GM19043 (cell line): ENCODE data around the gene TMEM144.
"Not testable (repeated sequence)": the region's sequence is repeated elsewhere in the genome, so short reads cannot be mapped to it uniquely, and the experiment has no call there.

ENCODE experiments used
- ATAC-seq: cut with Tn5 transposase; IDR thresholded peaks from one replicate; pipeline ENCODE4 v1.9.1; 2021; ENCODE audit warnings: low read depth; ENCODE audit not compliant: unreplicated experiment

The TMEM144 gene

DNA sequence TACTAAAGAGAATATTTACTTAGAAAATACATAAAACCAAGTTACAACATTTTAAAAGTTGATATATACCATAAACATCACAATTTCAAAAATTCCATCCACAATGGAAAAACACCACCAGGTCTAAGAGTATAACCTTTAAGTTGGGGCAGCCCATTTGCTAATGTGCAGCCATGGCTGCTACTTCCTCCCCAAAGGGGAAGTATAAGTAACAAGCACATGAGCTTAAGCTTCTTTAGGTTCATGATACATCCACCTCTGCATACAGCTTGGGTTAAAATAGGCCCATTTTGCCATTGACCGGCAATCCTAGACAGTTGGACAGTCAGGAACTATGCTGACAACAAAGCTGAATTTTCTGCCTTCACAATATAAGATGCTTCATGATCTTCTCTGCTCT, 20.9 kb upstream of the TMEM144 start:
- ATAC-seq: no peak

DNA sequence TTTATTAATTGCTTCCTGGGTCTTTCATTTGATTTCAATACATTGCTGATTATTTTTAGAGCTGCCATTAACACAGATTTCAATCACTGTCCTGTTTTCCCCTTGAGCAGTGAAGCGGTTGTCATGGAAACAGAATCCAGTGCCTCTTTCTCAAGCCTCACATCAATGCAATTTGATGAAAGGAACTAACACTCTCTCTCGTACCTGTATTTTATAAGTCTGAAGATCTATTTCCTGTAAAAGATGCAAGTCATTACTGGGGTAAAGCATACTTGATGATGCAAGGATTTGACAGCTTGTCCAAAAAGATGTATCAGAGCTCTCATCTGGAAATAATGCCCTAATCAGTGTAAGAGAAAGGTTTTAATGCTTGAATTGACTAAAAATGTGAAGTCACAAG, 19.6 kb upstream of the TMEM144 start:
- ATAC-seq: no peak

DNA sequence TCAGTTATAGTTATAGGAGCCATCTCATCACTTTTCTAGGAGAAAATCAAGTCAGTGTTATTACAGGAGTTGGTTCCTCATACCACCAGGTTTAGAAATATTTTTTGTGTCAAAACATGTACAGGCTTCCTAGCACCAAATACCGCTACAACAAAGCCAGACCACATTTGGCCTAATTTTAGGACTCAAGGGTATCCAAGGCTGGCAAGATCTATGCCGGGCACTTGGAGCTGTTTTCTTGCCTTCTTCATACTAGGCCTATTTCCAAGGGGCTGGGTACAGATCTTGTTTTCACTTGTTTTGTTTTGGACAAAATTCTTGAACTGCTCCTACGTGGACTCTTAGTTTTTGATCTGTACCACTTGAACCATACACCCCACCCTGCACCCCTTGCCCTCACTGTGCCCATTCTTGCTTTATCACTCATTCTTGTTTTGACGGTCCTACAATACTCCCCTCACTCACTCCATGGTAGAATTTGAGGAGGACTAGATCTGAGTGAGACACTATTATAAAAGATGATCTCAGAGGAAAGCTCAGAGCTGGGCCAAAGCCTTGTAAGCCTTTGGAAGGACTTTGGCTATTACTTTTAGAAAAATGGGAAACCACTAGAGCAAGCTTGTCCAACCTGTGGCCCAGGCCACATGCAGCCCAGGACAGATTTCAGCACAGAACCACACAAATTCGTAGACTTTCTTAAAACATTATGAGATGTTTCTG, 17.7 kb upstream of the TMEM144 start:
- no peak for ATAC-seq

DNA sequence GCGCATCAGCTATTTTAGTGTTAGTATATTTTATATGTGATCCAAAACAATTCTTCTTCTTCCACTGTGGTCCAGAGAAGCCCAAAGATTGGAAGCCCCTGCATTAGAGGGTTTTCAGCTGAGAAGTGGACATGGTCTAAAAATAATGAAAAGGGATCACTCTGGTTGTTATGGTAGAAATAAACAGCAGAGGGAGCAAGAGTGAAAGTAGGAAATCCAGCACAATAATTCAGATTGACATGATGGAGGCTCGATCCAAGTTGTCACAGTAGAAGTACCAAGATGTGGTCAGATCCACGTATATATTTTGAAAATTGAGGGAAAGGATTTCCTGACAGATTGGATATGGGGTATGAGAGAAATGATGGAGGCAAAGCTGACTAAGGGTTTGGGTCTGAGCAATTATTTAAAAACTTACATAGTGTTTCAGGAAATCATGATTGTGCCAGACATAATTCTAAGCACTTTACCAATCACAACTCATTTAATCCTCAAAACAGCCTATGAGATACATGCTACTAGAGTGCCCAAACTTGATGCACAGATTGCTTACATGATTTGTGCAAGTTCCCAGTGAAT, 17.0 kb upstream of the TMEM144 start:
- ATAC-seq: peak; percentile 77

DNA sequence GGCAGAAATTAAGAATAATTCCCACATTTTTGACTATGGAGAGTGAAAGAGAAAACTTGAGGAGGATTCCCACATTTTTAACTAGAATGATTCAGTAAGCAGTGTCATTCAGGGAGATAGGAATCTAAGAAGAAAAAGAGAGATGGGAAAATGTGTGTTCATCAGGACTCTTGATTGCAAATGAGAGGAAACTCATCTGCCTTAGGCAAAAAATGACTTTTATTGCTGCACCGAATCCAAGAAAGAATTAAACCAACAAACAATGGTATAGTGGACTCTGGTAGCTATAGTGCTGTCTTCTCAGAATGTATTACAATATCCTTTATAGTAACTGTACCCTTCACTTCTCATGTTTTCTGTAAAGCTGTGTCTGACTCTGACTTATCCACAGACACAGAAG, 15.0 kb upstream of the TMEM144 start:
- no peak for ATAC-seq

DNA sequence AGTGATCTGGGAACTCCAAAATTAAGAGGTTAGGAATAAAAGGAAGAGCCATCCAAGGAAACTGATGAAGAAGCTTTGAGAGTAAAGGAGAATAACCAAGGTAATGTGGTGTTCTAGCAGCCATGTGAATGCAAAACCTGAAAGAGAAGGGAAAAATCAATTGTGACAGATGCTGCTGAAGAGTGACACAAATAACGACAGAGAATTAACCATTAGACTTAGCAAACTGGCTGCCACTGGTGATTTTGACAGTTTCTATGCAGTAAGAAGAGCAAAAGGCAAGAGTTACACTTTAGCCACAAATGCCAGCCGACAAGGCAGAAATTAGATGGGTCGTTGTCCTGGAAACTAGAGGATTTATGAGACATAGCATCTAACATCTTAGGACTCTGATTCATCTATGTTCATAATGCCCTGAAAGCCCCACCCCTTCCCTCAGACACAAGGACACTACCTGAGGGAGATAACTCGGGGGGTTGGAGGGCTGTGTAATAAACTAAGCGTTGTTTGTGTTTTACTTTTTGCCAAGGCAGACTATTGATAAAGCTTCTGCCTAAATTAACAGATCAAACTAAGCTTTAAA, 13.0 kb upstream of the TMEM144 start:
- ATAC-seq: no peak

DNA sequence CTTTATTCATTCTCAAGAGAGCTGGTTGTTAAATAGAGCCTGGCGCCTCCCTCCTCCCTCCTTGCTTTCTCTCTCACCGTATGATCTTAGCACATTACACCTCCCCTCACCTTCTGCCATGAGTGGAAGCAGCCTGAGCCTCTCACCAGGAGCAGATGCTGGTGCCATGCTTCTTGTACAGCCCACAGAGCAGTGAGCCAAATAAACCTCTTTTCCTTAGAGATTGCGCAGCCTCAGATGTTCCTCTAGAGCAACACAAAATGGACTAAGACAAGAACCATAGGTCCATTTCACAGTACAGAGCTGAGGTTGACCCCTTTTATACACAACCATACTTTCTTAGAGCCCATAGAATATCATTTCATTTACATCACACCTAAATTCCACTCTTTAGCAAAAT, 10.1 kb upstream of the TMEM144 start:
- ATAC-seq: no peak

DNA sequence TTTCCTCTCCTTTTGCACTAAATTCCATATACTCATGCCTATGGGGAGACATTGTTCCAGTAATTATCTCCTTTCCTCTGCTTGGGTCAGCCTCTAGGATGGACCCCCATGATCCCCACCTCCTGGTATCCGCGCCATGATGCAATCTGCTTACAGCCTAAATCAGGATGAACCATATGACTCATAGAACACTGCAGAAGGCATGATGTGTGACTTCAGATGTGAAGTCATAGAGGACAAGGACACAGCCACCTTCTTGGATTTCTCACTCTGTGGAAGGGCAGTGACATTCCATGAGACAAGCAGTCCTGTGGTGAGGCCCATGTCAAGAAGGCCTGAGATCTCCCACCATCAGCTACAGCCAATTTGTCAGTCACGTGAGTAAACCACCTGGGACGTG, 9.0 kb upstream of the TMEM144 start:
- ATAC-seq: no peak

DNA sequence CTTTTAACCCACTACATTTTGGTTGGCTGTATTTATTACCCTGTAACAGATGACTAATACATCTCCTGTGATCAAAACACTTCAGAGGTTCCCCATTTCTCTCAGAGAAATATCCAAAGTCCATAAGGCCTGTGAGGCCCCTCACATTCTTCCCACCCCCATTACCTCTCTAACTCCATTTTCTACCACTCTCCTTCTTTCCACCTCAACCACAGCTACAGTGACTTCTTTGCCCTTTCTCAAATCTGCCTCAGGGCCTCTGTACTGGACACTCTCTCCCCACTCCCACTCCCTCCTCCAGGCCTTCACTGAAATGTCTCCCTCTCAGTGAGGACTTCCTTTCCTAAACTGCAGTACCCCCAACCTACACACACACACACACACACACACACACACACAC, 8.4 kb upstream of the TMEM144 start:
- ATAC-seq: no peak

DNA sequence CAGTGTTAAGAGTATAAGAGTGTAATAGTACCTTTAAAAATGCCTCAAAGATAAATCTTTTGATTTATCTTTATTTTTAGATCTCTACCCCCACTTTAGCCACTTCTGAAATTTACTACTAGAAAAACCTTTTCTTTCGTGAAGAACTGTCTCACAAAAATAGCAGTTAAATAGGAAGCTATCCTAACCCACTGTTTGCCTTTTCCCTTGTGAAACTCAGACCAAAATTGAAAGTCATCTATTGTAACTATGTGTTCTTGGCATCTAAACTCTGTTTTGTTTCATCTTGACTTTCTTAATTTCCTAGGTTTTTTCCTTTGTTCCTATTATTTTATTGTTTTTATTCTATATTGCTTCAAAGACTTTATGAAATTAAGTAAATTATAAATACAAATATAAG, 7.8 kb upstream of the TMEM144 start:
- no peak for ATAC-seq

DNA sequence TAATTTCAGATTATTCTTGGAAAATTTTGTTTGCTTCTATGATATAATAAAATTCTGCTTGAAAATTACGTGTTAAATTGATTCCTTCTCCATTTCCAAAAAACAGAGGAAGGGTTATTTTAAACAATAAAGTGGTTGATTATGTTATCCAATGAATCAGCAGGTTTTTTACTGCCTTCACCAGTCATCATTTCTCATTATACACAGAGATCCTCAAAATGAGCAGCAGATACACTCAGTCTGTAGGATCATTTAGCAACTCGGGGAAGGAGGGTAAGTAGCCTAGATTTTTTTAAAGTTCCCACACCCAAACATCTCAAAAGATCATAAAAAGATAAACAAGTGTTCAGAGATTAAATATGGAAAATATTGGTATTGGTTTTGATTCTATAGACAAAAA, 6.8 kb upstream of the TMEM144 start:
- no peak for ATAC-seq

DNA sequence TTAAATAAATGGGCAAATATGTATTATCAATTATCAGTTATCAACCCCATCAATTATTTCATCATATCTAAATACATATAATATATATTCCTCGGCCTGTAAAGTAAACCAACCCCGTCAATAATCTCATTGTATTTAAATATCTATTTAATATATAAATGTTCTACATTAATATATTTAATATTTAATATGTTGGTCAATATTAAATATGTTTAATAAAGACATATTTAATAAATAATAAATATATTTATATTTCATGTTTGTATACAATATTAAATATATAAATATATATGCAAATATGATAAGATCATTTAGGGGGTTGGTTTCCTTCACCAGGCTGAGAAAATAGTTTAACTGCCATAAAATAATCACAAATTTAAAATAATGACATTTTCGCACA, 6.4 kb upstream of the TMEM144 start:
- ATAC-seq: no peak

DNA sequence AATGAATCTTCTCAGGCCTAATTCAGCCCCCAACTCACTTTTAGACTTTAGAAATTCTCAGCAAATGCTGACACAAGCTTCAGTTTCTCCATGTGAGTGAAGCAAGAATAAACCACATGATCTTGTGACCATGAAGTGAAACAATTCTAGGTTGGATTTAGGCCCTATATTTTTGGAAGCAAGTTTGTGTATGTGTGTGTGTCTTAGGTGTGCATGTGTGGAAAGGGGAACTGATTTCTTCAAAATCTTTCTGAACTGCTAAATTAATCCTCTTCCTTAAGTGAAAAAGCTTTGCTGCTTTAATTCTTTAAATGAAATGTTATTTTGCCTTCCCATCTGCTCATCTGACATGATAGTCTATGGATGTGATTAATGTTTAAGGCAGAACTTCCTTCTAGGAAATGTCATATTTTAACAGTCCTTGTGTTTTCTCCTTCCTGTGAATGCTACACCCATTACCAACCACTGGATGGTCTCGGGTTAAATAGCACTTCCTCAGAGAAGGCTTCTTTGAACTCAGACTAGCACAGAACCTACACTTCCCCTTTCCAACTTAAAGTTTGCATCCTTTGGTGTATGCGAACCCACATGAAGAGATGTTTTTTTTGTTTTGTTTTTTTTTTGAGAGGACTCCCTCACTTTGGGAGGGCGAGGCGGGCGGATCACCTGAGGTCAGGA, 1.2 kb upstream of the TMEM144 start:
- ATAC-seq: peak; percentile 80

DNA sequence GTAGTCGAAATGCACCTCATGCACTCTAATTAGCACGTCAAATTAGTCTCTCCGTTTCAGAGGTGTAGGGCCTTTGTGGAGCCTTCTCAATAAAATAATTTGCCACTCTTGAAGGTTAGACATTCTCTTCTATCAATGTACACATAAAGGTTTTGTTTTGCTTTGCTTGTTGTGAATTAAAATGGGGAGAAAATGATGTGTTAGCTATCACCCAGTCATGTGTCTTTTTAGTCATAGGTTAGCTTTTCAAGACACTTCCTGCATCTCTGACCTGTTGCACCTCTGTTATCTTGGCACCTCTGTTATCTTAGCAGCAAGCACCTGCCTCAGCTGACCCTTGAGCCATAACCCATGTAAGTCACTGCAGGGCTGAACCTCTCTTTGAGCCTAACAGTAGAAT, 936 bp downstream of the TMEM144 start:
- ATAC-seq: no peak

DNA sequence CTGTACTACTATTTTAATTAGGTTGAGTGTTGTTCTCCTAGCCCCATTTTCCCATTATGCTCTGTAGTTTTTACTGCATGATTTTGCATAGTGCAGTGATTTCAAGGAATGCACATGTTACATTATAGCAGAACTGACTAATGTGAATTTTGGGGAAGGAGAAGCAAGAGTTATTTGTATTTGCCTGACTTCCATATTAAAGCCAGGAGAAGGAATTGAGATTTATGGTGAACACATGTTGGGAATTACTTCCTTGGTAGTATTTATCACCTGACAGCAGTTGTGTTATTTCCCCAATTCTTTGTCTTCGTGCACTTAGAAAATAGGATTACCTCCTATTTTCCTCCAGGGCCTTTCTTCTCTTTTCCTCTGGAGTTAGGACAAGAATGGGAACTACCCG, 3.2 kb downstream of the TMEM144 start:
- no peak for ATAC-seq

DNA sequence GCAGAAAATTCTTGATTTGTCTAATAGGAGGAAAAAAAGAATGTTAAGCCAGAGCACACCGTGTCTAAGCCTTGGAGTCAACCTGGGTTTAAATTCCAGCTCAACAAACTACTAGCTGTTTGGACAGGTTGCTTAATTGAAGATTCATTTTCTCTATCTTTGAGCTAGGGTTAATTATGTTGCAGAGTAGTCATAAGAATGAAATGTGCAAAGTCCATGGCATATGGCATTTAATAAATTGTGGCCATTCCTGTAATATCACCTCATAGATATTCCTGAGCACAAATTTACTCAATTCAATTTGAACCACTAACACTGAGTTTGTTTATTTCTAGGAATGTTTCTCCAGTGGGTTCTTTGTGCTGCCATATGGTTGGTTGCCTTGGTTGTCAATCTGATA, 4.6 kb downstream of the TMEM144 start:
- ATAC-seq: no peak

DNA sequence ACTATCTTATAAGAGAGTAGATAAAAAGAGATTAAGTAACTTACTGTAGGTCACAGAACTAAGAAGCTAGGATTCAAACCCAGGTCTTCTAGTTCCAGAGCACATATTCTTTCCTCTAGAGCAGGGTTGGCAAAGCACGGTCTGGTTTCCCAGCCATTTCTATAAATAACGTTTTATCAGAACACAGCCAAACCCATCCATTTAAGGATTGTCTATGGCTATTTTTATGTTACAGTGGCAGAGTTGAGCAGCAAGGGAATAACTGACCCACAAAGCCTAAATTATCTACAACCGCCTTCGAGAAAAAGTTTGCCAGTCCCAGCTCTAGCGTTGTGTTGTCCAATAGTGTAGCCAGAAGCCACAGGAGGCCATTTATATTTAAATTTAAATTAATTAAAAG, 7.5 kb downstream of the TMEM144 start:
- ATAC-seq: no peak

DNA sequence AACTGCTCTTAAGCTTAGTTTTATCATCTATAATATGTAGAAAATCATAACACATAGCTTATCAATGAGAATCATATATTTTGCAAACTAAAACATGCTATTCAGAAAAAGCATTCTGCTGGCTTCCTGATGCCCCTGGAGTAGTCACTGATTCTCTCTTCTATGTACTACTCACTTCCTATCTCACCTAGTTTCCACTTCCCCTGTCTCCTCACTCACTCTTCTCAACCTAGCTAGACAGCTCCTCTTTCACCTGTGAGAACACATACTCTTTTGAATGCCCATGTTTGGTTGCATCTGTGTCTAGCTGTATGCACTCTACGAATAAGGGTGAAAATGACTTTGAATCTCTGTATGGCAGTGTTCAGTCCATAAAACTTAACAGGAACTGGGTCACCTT, 9.3 kb downstream of the TMEM144 start:
- peak; percentile 44 for ATAC-seq

DNA sequence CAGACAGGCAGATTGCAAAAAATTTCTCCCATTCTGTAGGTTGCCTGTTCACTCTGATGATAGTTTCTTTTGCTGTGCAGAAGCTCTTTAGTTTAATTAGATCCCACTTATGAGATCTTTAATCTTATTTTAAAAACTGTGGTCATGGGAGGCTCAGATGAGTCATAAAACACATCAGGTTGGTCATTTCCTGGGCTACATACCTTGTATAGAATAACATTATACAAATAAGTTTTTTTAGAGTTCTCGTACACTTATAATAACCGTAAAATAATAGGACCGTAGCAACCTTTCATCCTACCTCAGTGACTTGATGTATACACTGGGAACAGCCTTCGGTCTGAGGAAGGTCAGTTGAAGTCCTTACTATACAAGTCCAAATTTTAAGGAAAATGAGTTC, 14.0 kb downstream of the TMEM144 start:
- not testable (repeated sequence) for ATAC-seq

DNA sequence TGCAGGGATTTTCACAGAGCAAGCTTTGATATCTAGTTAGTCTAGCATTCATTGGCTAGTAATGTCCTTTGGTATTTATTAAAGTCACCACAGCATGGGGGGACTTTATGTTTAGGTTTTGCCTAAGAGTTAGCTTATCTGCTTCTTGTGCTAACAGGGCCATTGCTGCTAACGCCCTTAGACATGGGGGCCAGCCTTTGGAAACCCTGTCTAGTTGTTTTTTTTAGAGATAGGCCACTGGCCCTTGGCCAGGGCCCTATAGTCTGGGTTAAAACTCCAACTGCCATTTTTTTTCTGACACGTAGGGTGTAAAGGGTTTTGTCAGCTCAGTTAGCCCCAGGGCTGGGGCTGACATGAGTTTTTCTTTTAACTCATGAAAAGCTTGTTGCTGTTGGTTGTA, 14.7 kb downstream of the TMEM144 start:
- not testable (repeated sequence) for ATAC-seq

DNA sequence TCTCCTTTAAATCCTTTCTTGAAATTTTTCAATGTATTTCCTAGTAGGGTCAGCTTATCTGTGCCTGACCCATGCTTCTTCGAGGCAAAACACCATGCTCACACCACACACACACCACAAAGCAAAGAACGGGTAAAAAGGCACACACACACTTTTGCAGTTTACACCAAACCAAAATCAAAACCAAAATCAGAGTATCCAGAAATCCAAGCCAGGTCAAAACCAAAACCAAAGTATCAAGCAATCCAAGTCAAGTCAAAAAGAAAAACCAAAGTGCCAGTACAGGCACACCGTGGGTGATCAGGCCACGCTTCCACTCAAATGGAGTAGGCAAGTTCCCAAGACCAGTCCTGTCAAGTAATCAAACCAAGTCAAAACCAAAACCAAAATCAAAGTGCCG, 17.6 kb downstream of the TMEM144 start:
- not testable (repeated sequence) for ATAC-seq

DNA sequence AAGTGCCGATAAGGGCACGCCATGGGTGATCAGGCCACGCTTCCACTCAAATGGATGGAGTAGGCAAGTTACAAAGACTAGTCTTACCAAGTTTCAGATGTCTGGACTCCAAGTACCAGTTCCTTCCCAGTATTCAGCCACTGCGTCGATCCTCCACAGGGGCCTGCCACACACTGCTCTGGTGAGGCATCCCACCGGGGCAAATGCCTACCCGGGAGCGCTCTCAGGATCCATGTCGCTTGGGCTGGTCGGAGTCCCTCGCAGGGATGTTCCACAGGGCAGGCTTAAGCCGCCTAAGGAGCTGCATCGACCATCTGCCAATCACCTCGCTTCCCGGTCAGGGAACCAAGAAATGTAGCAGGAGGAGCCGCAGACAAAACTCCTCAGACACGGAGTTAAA, 18.1 kb downstream of the TMEM144 start:
- ATAC-seq: not testable (repeated sequence)
